Activated CD8-positive, alpha-beta memory T cell treated with anti-CD3 and anti-CD28 coated beads for 1 hour (primary cell): ENCODE measurements around the gene MLANA.
A peak's percentile ranks its signal among the peaks of the same experiment; 100 is the strongest.

ENCODE experiments used
- DNase-seq, 2 donors: peaks; one replicate each; pipeline ENCODE4 v3.0.0-alpha.2; 2020; ENCODE audit warnings: low read depth in 1 of 2; ENCODE audit errors: extremely low read depth in 1 of 2

The MLANA gene

DNA sequence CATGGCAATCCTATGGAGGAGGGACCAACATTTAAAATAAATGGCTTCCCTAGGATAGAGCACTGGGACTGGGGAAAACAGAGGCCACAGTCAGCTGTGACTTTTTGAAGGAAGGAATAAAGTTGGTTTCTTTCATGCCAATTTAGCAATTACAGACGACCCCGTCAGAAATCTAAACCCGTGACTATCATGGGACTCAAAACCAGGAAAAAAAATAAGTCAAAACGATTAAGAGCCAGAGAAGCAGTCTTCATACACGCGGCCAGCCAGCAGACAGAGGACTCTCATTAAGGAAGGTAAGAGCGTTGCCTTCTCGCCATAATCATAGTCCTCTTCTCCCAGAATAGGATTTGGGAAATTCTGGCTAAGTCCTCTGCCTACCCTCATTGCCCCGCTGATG, at the start of gene MLANA:
Gene MLANA, plus strand, starts transcription at position 249 of the 400 bp plus-strand sequence. CDS start 1,586 bp downstream, outside the sequence.
- no peak for DNase-seq

DNA sequence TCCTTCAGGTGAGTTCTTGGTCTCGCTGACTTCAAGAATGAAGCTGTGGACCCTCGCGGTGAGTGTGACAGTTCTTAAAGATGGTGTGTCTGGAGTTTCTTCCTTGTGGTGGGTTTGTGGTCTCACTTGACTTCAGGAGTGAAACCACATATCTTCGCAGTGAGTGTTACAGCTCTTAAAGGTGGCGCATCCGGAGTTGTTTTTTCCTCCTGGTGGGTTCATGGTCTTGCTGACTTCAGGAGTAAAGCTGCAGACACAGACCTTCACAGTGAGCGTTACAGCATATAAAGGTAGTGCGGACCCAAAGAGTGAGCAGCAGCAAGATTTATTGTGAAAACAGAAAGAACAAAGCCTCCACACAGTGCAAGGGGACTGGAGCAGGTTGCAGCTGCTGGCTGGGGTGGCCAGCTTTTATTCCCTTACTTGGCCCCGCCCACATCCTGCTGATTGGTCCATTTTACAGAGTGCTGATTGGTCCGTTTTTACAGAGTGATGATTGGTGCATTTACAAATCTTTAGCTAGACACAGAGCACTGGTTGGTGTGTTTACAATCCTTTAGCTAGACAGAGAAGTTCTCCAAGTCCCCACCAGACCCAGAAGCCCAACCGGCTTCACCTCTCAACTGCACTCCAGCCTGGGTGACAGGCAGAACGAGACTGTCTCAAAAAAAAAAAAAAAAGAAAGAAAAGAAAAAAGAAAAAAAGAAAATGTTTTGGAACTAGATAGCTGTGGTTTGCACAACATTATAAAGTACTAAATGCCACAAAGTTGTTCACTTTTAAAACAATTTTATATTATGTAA, 48.7 kb upstream of the MLANA start:
- peak; percentile 18 to 31 for DNase-seq

DNA sequence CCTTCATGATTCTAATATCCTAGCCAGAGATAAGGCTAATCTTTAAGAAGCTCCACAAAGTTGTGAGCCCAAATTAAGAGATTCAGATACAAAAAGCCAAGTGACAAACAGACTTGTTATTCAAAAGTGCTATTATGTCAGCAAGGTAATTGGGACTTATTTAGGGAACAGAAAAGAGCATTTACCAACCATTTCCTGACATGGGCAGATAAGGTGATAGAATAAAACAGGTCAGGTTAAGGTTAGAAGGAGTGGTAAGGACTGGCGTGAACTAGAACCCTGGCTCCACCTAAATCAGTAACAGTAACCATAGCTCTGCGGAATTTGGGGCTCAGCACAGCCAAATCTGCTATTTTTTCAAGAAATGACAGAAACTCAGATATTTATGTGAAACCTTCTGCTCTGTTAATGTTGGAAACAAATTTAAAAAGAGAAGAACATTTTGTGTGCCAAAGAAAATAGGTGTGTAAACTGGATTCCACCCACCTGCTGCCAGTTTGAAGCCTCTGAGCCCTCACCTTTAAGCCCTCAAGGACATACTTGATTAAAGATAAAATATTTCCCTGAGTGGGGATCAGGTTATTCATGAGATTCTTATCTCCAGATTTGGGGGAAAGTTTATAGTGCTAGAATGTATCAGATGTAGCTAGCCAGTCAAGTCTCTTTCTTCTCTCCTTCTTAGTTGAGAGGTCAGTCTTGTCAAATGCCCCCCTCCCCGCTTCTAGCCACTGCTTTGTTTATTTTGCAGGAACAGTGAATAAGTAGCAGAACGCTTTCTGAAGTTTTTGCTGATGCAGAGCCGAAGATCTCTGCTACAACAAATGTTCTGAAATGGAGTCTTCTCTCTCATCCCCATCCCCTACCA, 47.5 kb upstream of the MLANA start:
- DNase-seq, result no peak

GRCh38 chr9:5843794-5844471, 46.8 kb upstream of the MLANA start:
- DNase-seq, result no peak

DNA sequence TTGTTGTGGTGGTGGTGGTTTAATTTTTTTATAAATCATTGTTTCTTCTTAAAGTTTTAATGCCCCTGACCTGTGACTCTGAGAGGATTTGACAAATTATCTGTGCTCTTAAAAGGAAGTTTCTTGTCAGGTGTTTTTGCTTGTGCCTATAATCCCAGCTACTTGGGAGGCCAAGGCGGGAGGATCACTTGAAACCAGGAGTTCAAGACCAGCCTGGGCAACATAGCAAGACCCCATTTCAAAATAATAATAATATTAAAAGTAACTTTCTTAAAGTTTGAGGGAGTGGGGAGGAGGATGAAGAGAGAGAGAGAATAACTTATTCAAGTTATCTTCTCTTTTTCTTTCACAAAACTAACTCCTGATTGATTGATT, 45.5 kb upstream of the MLANA start:
- DNase-seq, result no peak

- no peak for DNase-seq
Observed at GRCh38 chr9:5846096-5846495, 44.6 kb upstream of the MLANA start.

DNA sequence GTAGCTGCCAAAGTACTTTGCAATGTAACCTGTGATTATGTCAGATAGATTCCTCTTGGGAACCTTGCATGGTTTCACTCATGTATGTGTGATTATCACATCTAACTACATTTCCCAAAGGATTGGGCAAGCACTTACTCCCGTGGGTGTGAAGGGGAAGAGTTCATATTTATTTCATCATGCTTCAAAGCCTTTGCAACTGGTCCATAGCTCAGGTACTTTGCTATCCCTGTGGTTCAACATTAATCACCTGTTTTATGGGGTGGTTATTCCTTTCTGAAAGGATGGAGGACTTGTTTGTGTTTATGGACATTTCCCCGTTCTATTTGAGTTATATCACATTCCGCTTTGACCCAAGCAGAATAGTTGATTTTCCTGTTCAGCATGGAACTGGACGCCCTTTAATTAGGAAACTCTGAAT, 44.2 kb upstream of the MLANA start:
- DNase-seq, result no peak

DNA sequence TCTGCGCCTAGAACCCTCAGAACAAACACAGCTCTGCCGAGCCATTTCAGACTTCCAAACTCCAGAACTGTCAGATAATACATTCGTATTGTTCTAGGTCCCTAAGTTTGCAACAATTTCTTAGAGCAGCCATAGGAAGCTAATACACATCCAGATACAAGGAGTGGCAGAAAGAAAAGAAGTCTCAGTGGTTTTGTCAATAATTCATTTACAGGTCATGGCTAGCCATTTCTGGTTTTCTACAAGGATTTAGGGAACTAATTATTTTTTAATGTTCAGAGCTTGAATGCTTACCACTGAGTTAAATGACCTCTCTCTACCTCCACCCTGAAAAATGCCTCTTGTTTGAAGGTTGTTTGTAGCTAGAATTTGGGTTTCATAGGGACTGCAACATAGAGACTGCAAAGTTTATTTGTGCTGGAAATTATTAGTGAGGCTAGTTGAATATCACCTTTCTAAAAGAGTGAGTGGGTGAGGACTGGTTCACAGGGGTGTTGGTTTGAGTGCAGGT, 42.3 kb upstream of the MLANA start:
- DNase-seq, result no peak

GRCh38 chr9:5850724-5851122, 40.0 kb upstream of the MLANA start:
- DNase-seq, result no peak

DNA sequence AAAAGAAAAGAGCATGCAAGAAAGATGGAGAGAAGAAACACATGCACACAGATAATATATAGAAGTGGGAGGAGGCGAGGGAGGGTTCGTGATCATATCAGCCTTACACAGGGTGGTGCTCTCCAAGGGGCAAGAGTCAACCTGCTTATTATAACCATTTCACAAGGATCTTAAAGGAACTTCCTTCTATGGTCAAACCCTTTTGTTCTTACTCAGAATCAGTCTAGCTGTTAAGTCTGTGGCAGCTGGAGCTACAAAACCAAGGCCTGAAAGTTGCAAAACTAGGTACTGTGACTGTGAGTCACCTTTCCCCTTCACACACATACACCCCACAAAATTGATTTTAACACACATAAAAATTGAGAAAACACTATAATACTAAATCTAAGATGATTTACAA, 39.2 kb upstream of the MLANA start:
- no peak for DNase-seq

DNA sequence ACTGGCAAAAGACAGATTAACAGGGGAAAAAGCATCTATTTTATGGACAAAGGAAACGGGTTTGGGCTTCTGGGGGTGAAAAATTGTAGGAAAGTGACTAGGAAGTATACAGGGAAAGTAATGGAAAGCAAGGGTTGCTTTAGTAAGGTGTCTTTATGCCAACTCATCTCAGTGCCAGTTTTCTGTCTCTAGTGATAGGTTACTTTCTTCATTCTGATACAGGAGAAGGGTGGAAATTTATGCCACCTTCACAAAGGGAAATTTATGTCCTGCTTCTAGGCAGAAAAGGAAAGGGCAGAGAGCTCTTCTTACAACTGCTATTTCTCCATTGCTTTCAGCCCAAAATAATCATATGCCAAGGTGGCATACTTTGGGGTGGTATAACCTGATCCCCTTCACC, 37.7 kb upstream of the MLANA start:
- DNase-seq, result no peak

DNA sequence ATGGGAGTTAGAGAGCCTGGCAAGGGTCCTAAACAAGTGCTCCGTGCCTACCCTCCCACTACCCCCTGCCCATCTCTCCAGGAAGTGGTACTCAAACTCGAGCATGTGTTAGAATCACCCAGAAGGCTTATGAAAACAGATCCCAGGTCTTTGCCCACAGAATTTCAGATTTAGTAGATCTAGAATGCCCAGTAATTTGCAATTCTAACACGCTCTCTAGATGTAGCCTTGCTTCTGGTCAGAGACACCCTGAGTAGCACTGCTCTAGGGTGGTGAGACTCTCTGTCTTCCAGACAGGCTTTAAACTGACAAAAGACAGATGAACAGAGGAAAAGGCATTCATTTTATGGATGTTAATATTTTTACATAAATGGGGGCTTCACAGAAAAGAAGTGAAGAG, 37.1 kb upstream of the MLANA start:
- DNase-seq, result no peak

- no peak for DNase-seq
Observed at GRCh38 chr9:5854063-5854790, 36.5 kb upstream of the MLANA start.

- no peak for DNase-seq
Observed at GRCh38 chr9:5857928-5858327, 32.8 kb upstream of the MLANA start.

DNA sequence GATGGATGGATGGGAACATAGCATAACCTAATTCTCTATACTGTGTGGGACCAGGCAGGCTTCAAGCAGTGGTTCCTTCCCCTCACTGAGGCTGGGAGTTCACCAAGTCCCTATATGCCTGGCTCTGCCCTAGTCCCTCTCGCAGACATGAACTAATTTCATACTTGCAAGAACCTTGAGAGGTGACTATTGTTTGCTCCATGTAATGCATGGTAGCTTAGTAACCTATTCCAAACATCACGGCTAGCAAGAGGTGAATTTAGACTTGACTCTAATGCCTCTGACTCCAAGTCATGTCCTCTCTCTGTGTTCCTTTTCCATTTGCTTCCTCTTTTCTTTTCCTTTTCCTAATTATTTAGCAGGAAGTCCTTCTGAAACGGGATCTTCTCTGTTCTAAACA, 31.9 kb upstream of the MLANA start:
- DNase-seq, result no peak

DNA sequence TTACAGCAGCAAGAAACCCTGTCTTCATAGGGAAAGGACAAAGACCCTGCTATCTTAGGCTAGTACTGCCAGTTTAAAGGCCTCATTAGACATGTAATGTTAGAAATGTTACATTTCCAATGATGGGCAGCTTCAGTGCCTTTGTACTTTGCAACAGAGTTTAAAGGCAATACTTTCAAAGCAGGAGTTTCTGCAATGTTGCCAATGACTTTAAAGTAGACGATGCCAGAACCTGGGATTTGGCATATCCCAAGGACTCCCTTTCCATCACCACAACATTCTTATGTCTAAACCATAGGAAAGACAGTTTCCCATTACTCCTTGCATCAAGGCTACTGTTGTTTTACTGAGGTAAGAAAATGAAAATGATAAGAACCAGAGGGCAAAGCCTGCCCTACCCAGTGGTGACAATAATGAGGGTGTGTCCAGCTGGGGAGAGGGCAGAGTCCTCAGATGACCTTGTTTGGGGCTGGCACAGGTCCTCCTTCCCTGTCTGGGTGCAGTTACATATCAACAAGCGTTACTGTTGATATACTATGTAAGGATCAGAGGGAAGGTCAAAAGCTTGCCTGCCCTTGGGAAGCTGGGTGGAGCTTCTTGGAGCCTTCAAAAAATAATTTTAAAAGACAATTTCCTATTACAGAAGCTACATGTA, 27.5 kb upstream of the MLANA start:
- no peak for DNase-seq

DNA sequence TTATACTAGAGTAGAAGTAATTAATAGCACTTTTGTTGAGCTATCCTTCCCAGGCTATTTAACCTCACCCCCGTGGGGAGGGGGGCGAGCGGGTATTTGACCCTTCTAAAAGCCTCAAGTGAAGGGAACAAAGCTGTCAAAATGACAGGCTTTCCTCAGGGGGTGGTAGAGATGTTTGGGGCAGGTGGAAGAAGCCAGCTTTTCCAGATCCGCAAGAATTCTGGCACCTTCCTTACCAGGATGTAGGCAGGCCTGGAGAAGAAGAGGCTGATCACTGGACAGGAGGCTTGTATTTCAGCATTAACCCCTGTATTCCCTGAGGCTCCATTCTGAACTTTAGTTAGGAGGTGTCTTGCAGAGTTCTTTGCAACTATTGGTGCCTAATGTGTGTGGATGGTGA, 26.2 kb upstream of the MLANA start:
- DNase-seq, result no peak

GRCh38 chr9:5866272-5866671, 24.4 kb upstream of the MLANA start:
- DNase-seq, result no peak

DNA sequence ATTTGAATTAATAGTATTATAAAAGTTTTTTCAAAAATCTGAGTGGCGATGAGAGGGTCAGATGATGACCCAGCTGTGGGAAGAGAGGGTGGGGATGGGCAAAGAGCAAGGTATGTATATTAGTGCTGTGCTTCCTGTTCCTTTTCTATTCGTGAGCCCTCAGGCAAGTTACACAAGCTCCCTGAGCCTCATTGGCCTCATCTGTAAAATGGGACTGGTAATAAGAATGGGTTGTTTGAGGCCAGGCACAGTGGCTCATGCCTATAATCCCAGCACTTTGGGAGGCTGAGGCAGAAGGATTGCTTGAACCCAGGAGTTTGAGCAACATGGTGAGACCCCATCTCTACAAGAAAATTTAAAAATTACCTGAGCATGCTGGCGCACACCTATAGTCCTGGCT, 24.0 kb upstream of the MLANA start:
- no peak for DNase-seq

- DNase-seq, result no peak
Observed at GRCh38 chr9:5868235-5868634, 22.5 kb upstream of the MLANA start.
